ENCODE measurements around the gene PHKG2.

The PHKG2 gene

DNA sequence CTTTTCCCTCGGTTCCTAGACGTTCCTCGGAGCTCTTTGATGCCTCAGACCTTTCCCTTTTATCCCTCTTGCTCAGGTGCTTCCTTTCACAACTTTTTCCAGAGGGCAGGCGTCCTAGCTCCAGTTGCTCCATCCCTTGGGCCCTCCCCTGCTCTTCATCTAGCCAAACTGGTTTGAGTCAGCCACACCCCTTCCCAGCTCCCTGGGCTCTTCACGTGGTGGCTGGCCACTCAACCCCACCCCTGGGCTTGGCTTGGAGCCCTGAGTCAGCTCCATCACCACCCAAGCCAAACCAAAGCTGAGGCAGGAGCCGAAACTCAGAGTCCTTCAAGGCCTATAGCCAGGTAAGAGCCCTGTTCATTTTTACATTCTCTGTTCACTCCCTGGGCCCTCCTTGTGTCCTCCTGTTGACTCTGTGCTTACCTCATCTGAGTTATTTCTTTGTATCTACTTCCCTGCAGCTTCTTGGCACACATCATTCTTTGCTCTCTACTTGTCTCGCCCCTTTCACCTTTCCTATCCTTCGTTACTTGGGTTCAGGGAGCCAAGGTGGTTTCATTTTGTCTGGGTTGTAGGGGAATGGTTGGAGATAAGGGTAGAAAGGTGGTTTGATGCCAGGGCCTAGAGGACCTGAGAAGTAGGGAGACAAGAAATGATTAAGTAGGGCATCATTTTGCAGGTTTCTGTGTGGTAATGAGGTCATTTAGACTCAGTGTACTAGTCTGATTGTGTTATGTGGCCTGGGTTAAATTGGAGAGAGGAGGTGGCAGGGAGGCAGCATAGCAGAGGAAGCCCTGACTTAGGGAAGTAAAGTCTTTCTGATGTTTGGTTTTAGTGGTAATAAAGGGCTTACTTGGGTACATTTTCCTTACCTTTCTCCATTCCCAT lies 7.6 kb upstream of the PHKG2 start:
- Mint-ChIP-seq H3K36me3 (ENCODE audit: low read depth) (peaks cover 54% of the 10 kb centered on the region), H3K27ac (no peak overlapping the region)

DNA sequence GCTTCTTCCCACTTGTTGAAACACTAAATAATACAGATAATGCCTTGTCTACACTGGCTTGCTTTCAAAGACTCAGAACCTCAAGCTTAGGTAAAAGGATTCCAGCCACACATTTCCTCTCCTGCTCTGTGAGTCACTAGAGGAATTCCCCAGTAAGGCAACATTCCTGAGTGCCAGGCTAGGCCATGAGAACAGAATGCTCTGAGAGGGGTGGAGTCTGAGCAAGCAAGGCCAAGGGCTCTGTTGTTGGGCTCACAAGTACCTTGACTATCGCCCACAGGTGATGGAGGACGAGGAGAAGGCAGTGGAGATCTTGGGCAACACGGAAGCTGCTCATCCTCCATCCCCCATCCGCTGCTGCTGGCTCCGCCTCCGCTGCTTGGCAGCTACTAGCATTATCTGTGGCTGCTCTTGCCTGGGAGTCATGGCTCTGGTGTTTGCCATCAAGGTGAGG lies 6.7 kb upstream of the PHKG2 start:
- no peaks in the 10 kb centered on the region for H3K9me3 Mint-ChIP-seq
- no peaks in the 10 kb centered on the region for H3K27me3 Mint-ChIP-seq (ENCODE audit: low read depth)
- H3K36me3 Mint-ChIP-seq (ENCODE audit: low read depth) = peaks cover 50% of the 10 kb centered on the region
- H3K4me1 Mint-ChIP-seq (ENCODE audit: low read depth) = peaks cover 12% of the 10 kb centered on the region
- H3K27ac Mint-ChIP-seq = no peak overlapping the region
- H3K4me3 Mint-ChIP-seq = no peak overlapping the region

More for the DNA sequence above, 7.6 kb upstream of the PHKG2 start:
- Mint-ChIP-seq H3K4me1 (ENCODE audit: low read depth) (peaks cover 12% of the 10 kb centered on the region), H3K9me3 (no peaks in the 10 kb centered on the region), H3K4me3 (no peak overlapping the region), H3K27me3 (ENCODE audit: low read depth) (no peaks in the 10 kb centered on the region)

DNA sequence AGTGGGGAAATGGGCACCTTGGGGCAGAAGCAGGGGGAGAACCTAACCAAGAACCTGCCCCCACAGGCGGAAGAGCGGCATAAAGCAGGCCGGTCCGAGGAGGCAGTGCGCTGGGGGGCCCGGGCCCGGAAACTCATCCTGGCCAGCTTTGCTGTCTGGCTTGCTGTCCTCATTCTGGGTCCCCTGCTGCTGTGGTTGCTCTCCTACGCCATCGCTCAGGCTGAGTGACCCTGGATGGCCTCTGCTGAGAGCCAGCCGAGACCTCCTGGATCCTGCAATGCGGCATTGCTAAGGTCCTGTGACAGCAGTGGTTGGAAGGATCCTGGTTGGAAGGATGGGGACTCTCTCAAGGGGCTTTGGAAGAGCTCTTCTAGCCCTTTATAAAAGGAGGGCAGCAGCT lies 4.5 kb upstream of the PHKG2 start:
- Mint-ChIP-seq H3K27me3 (ENCODE audit: low read depth) (no peaks in the 10 kb centered on the region), H3K4me1 (ENCODE audit: low read depth) (peaks cover 19% of the 10 kb centered on the region), H3K4me3 (no peak overlapping the region), H3K27ac (no peak overlapping the region), H3K9me3 (no peaks in the 10 kb centered on the region), H3K36me3 (ENCODE audit: low read depth) (peaks cover 35% of the 10 kb centered on the region)

DNA sequence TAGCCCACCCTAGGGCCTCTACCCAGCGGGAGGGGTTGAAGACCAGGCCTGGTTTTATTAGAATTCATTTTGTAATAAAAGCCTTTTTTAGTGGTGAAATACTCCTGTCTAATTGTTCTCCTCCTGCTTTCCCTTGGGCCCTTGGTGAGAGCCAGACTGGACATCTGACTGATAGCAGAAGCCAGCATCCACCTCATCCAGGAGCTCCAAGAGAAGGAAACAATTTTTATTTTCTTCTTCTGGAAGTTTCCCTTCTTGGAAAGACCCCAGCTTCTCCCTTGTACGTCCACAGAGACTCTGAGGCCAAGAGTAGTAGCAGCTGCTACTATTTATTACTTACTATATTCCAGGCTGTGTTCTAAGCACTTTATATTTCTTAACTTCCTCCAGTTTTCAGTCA lies 4.0 kb upstream of the PHKG2 start:
- Mint-ChIP-seq H3K4me1 (ENCODE audit: low read depth) (peaks cover 20% of the 10 kb centered on the region), H3K27me3 (ENCODE audit: low read depth) (no peaks in the 10 kb centered on the region), H3K4me3 (no peak overlapping the region), H3K27ac (no peak overlapping the region), H3K9me3 (no peaks in the 10 kb centered on the region), H3K36me3 (ENCODE audit: low read depth) (peaks cover 33% of the 10 kb centered on the region)

DNA sequence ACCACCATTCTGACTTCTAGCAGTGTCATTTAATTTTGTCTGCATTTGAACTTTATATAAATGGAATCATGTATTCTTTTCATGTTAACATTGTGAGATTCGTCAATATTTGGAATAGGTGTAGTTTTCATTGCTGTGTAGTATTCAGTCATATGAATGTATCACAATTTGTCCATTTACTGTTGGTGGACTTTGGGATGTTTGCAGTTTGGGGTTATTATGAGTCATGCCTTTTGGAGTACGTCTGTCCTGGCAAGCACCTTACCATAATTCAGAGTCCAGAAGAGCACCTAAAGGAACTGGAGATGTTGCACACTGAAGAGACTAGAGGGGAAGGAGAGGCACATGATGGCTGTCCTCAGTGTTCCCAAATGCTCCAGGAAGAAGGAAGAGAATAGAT lies 3.1 kb upstream of the PHKG2 start:
- Mint-ChIP-seq H3K9me3 (no peaks in the 10 kb centered on the region), H3K27ac (no peak overlapping the region), H3K36me3 (ENCODE audit: low read depth) (peaks cover 33% of the 10 kb centered on the region), H3K27me3 (ENCODE audit: low read depth) (no peaks in the 10 kb centered on the region), H3K4me3 (no peak overlapping the region), H3K4me1 (ENCODE audit: low read depth) (peaks cover 26% of the 10 kb centered on the region)

DNA sequence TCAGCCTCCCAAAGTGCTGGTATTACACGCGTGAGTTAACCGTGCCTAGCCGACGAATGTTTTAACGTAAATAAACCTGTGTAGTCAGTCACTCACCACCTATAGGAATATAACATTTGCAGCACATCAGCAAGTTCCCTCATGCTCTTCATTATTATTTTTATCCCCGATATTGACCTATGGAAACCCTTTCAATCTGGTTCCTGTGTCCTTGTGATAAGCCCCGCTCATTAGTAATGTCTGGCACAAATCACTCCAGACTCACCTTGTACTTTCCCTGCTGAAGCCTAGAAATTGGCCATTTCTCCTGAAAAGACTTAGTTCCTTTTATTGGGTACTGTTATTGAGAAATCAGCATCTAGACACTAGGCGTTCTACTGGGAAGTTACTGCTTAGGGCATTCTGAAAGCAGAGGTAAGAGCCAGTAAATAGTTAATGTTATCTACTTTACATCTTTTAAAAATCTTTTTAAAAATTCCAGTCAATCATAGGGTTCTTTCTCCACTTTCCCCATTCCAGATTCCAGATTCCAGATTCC lies 1.5 kb upstream of the PHKG2 start:
- Mint-ChIP-seq H3K4me1 (ENCODE audit: low read depth) (peaks cover 24% of the 10 kb centered on the region), H3K27me3 (ENCODE audit: low read depth) (no peaks in the 10 kb centered on the region), H3K27ac (no peak overlapping the region), H3K9me3 (no peaks in the 10 kb centered on the region), H3K4me3 (no peak overlapping the region), H3K36me3 (ENCODE audit: low read depth) (peaks cover 29% of the 10 kb centered on the region)

DNA sequence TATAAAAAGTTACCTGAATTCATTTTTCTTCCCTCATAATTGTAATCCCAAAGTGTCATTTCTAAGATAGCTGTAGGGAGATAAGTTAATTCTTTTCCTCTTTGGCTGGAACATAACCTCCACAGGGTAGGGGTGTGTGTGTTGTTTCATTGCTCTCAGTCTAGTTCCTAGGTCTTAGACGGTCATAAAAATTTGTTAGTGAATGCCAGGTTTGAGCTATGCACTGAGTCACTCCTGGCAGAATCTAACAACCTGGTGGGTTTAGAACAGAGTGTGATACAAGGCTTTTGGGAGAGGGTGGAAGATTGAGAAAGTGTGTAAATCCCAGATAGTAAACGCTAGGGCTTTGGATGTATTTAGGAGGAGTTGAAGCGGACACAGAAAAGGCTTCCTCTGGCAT lies 894 bp upstream of the PHKG2 start:
- peaks cover 23% of the 10 kb centered on the region for H3K36me3 Mint-ChIP-seq (ENCODE audit: low read depth)
- H3K27me3 Mint-ChIP-seq (ENCODE audit: low read depth) = no peaks in the 10 kb centered on the region
- H3K27ac Mint-ChIP-seq = peak overlapping the region; percentile 86
- peaks cover 24% of the 10 kb centered on the region for H3K4me1 Mint-ChIP-seq (ENCODE audit: low read depth)
- H3K4me3 Mint-ChIP-seq = peak overlapping the region; percentile 87
- H3K9me3 Mint-ChIP-seq = no peaks in the 10 kb centered on the region

DNA sequence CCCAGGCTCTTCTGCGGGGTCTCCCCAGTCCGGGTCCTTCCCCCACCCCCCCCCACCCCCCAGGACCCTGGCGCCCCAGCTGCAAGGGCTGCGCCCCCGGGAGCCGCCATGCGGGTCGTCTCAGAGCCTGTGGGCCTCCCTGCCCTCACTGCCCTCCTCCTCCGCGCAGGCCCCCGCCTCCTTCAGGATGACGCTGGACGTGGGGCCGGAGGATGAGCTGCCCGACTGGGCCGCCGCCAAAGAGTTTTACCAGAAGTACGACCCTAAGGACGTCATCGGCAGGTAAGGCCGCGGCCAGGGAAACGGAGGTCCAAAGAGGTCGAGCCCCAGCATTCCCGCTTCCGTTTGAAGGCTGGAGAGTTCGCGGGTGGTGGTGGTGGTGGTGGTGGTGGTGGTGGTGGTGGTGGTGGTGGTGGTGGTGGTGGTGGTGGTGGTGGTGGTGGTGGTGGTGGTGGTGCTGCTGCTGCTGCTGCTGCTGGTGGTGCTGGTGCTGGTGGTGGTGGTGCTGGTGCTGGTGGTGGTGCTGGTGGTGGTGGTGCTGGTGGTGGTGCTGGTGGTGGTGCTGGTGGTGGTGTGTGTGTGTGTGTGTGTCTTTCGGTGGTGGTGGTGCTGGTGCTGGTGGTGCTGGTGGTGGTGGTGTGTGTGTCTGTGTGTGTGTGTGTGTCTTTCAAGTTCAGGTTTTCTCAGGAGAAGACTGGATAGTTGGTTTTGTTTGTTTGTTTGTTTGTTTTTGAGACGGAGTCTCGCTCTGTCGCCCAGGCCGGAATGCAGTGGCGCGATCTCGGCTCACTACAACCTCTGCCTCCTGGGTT lies 615 bp downstream of the PHKG2 start:
- H3K36me3 Mint-ChIP-seq (ENCODE audit: low read depth) = peaks cover 21% of the 10 kb centered on the region
- no peaks in the 10 kb centered on the region for H3K27me3 Mint-ChIP-seq (ENCODE audit: low read depth)
- H3K27ac Mint-ChIP-seq = peak overlapping the region; percentile 88
- H3K9me3 Mint-ChIP-seq = no peaks in the 10 kb centered on the region
- H3K4me1 Mint-ChIP-seq (ENCODE audit: low read depth) = peaks cover 24% of the 10 kb centered on the region
- H3K4me3 Mint-ChIP-seq = peak overlapping the region; percentile 95

DNA sequence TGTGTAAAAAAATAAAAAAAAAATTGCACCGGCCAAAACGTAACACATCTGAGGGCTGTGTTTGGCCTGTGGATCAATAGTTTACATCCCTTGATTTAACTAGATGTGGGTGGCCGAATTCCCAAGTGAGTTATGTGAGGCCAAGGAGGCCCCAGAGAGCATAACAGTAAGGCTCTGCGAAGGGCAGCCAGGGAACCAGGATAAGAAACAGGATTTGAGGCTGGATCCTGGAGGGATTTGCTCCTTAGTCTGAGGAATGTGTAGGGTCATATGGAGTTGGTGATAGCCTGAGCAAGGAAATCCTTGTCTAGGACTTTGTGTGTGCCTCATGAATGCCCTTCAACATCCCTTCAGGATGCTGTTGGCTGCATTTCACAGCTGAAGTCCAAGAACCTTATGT lies 2.0 kb downstream of the PHKG2 start:
- no peaks in the 10 kb centered on the region for H3K9me3 Mint-ChIP-seq
- no peaks in the 10 kb centered on the region for H3K27me3 Mint-ChIP-seq (ENCODE audit: low read depth)
- H3K27ac Mint-ChIP-seq = no peak overlapping the region
- H3K36me3 Mint-ChIP-seq (ENCODE audit: low read depth) = peaks cover 13% of the 10 kb centered on the region
- H3K4me1 Mint-ChIP-seq (ENCODE audit: low read depth) = peaks cover 24% of the 10 kb centered on the region
- no peak overlapping the region for H3K4me3 Mint-ChIP-seq

DNA sequence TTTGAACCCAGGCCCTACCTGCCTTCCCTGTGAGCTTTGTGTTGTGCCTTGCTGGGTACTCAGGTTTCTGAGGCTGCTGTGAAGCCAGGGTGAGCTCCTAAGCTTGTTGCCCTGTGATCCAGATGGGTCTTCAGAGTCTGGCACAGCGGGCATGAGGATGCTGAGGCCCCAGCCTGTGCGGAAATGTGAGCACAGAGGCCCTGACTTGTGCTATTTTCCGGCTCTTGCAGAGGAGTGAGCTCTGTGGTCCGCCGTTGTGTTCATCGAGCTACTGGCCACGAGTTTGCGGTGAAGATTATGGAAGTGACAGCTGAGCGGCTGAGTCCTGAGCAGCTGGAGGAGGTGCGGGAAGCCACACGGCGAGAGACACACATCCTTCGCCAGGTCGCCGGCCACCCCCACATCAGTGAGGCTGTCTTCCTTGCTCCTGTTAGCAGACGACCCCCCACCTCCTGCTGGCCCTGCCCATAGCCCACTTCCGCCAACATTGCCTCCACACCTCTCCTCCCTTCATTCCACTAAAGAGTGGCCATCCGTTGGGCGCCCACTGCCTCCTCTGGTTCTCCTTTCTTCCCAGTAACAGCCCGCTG lies 2.7 kb downstream of the PHKG2 start:
- Mint-ChIP-seq H3K9me3 (no peaks in the 10 kb centered on the region), H3K4me3 (no peak overlapping the region), H3K27ac (no peak overlapping the region), H3K4me1 (ENCODE audit: low read depth) (peaks cover 24% of the 10 kb centered on the region), H3K36me3 (ENCODE audit: low read depth) (peaks cover 15% of the 10 kb centered on the region), H3K27me3 (ENCODE audit: low read depth) (no peaks in the 10 kb centered on the region)

DNA sequence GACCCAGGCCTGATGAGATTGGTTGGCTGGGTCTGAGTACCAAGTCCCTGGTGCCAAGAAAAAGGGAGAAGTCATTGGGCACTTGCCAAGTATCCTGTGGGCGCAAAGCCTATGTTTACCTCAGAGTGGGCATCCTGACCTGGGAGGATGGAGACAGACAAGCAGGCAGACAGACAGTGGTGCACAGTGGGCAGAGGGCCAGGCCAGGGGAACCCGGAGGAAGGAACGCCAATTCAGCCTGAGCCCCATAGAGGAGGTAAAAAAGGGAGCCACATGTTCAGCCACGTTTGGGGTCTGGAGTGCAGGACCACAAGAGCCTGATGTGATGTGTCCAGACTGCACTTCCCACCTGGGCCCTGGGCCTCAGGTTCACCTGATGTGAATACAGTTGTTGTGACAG lies 5.4 kb downstream of the PHKG2 start:
- Mint-ChIP-seq H3K27ac (no peak overlapping the region), H3K27me3 (ENCODE audit: low read depth) (no peaks in the 10 kb centered on the region), H3K4me1 (ENCODE audit: low read depth) (peaks cover 12% of the 10 kb centered on the region), H3K36me3 (ENCODE audit: low read depth) (peaks cover 15% of the 10 kb centered on the region), H3K9me3 (no peaks in the 10 kb centered on the region), H3K4me3 (no peak overlapping the region)

DNA sequence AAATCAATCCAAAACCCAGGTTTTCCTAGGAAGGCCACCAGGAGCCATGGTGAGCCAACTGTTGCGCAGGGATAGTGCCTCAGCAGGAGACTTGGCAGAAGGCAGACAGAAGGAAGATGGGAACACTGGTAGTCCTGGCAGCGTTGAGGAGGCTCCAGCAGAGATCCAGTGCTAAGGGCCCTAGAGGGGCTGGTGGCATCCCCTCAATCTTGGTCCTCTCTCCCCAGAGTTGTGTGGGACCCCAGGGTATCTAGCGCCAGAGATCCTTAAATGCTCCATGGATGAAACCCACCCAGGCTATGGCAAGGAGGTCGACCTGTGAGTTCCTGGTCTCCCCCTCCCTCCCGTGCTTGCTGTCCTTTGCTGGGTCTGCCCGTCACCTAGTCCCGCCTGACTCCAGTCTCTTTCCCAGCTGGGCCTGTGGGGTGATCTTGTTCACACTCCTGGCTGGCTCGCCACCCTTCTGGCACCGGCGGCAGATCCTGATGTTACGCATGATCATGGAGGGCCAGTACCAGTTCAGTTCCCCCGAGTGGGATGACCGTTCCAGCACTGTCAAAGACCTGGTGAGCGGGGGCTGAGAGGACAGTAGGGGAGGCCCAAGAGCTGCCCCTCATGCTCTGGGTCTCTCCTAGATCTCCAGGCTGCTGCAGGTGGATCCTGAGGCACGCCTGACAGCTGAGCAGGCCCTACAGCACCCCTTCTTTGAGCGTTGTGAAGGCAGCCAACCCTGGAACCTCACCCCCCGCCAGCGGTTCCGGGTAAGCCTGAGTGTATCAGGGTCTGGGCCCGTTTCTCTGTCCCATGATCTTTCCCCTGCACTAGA lies 7.9 kb downstream of the PHKG2 start:
- H3K9me3 Mint-ChIP-seq = no peaks in the 10 kb centered on the region
- H3K4me3 Mint-ChIP-seq = no peak overlapping the region
- H3K36me3 Mint-ChIP-seq (ENCODE audit: low read depth) = peaks cover 13% of the 10 kb centered on the region
- peak overlapping the region; percentile 67 for H3K27ac Mint-ChIP-seq
- H3K4me1 Mint-ChIP-seq (ENCODE audit: low read depth) = peaks cover 12% of the 10 kb centered on the region
- no peaks in the 10 kb centered on the region for H3K27me3 Mint-ChIP-seq (ENCODE audit: low read depth)

DNA sequence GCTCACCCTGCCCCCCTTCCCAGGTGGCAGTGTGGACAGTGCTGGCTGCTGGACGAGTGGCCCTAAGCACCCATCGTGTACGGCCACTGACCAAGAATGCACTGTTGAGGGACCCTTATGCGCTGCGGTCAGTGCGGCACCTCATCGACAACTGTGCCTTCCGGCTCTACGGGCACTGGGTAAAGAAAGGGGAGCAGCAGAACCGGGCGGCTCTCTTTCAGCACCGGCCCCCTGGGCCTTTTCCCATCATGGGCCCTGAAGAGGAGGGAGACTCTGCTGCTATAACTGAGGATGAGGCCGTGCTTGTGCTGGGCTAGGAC lies 8.5 kb downstream of the PHKG2 start:
- Mint-ChIP-seq H3K4me3 (no peak overlapping the region), H3K36me3 (ENCODE audit: low read depth) (peaks cover 8% of the 10 kb centered on the region), H3K4me1 (ENCODE audit: low read depth) (peaks cover 8% of the 10 kb centered on the region), H3K27ac (peak overlapping the region; percentile 67), H3K27me3 (ENCODE audit: low read depth) (no peaks in the 10 kb centered on the region), H3K9me3 (no peaks in the 10 kb centered on the region)

DNA sequence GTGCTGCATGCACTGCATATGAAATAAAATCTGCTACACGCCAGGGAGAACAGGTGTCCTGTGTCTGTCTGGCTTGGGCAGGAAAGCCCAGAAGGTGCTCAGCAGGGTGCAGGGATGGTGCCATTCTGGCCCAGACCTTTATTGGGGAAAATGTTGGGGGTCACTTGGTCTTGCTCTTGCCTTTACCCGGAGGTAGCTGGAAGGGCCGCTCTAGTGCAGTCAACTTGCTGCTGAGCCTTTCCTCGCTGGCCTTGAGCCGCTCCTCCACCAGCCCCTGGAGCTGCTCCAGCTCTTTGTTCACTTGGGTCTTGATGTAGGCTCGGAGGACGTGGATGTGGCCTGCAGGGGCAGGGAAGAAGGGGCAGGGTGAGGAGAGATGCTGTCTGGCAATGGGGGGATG lies 9.1 kb downstream of the PHKG2 start:
- Mint-ChIP-seq H3K27me3 (ENCODE audit: low read depth) (no peaks in the 10 kb centered on the region), H3K27ac (no peak overlapping the region), H3K9me3 (no peaks in the 10 kb centered on the region), H3K4me3 (no peak overlapping the region), H3K4me1 (ENCODE audit: low read depth) (peaks cover 8% of the 10 kb centered on the region), H3K36me3 (ENCODE audit: low read depth) (peaks cover 8% of the 10 kb centered on the region)
